Gastroesophageal sphincter (tissue), 4 donors: Measurements from ENCODE around the gene PCDHB1. TPM values are rescaled to one million over a fixed set of nuclear protein-coding genes. Genes with fewer than 3 reads are reported as not detected.
A peak's percentile ranks its signal among the peaks of the same experiment; 100 is the strongest.

ENCODE experiments used
- ATAC-seq: fragments of 150-250 bp; one replicate; pipeline ENCODE4 v1.9.1; 2016; ENCODE audit warnings: mild to moderate bottlenecking, moderate library complexity
- H3K27ac ChIP-seq, 4 donors: fragments of 200-600 bp; sonication (generic) in 3 of 4; 1 replicate in 3 of 4; 2 replicates in 1 of 4; pipeline ENCODE4 v1.5.1; 2016 to 2019
- H3K27me3 ChIP-seq: fragments of 200-600 bp; sonication (generic); one replicate; pipeline ENCODE4 v1.5.1; 2019
- H3K36me3 ChIP-seq, 2 donors: fragments of 200-600 bp; sonication (generic); one replicate each; pipeline ENCODE4 v1.5.1; 2019; ENCODE audit warnings: control low read depth in 1 of 2
- H3K4me1 ChIP-seq, 3 donors: fragments of 200-600 bp; sonication (generic); 1 replicate in 2 of 3; 2 replicates in 1 of 3; pipeline ENCODE4 v1.5.1; 2016 to 2019; ENCODE audit warnings: control low read depth in 2 of 3
- H3K4me3 ChIP-seq, 2 donors: fragments of 200-600 bp; sonication (generic); one replicate each; pipeline ENCODE4 v1.5.1; 2019; ENCODE audit warnings: mild to moderate bottlenecking in 1 of 2, moderate library complexity in 1 of 2
- H3K9me3 ChIP-seq, 3 donors: fragments of 200-600 bp; sonication (generic); one replicate each; pipeline ENCODE4 v1.5.1; 2017 to 2019; ENCODE audit warnings: control low read depth in 2 of 3
- EP300 ChIP-seq: sonication (generic); formaldehyde crosslinking; IDR thresholded peaks from one replicate; pipeline ENCODE4 v1.6.1; 2017; ENCODE audit warnings: antibody characterized with exemption, mild to moderate bottlenecking
- POLR2A ChIP-seq, 2 donors: fragments of 450-650 bp; IDR thresholded peaks; one replicate each; pipeline ENCODE4 v1.6.1; 2017; ENCODE audit warnings: antibody characterized with exemption in 2 of 2, mild to moderate bottlenecking in 2 of 2, moderate library complexity in 1 of 2
- POLR2AphosphoS5 ChIP-seq: sonication (generic); formaldehyde crosslinking; IDR thresholded peaks from one replicate; pipeline ENCODE4 v1.6.1; 2017; ENCODE audit warnings: antibody characterized with exemption
- WGBS, 2 donors: methylation state at CpG; one replicate each; pipeline ENCODE4 v1.1.5; 2018; ENCODE audit warnings: low coverage in 1 of 2; 5-methylcytosine and 5-hydroxymethylcytosine counted together
- total RNA-seq, 4 donors: library from RNA; depleted of rRNA; stranded (reverse); fragments of >200 nt; gene quantifications; one replicate each; pipeline ENCODE4 v1.1.0, GENCODE V29; 2016
- TF ChIP-seq, protein P1 (sequence below), 4 experiments: fragments of 200-600 bp in 2 of 4; fragments of 450-650 bp in 2 of 4; sonication (generic) in 1 of 4; IDR thresholded peaks; one replicate each; pipeline ENCODE4 v1.5.1; 2017 to 2019; ENCODE audit warnings: antibody characterized with exemption in 4 of 4, mild to moderate bottlenecking in 2 of 4, moderate library complexity in 2 of 4

PCDHB1 gene
- total RNA-seq, 4 donors from 2014 or later: 0.05 to 0.13 TPM; not detected in 2

DNA sequence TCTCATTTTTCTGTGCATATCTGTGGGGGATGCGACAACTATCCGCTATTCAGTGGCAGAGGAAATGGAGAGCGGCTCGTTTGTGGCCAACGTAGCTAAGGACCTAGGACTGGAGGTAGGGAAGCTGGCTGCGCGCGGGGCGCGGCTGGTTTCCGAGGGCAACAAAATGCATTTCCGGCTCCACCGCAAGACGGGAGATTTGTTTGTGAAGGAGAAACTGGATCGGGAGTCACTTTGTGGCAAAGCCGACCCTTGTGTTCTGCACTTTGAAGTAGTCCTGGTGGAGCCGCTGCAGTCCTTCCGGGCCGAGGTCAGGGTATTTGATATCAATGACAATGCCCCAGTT is 320 bp downstream of the PCDHB1 start:
- no peak for ATAC-seq
- Histone ChIP-seq H3K4me3 (peak overlapping the region; percentile 40 to 58), H3K36me3 (no peaks in the 10 kb centered on the region), H3K4me1 (peaks cover 0 to 16% (median 0%) of the 10 kb centered on the region in 3 donors), H3K9me3 (no peaks in the 10 kb centered on the region), H3K27ac (no peak overlapping the region), H3K27me3 (peaks cover 62% of the 10 kb centered on the region)
- TF ChIP-seq EP300 (no peak), POLR2AphosphoS5 (no peak), POLR2A (IDR thresholded peaks at IDR 0.05) (no peak)
- TF ChIP-seq, protein P1, sequence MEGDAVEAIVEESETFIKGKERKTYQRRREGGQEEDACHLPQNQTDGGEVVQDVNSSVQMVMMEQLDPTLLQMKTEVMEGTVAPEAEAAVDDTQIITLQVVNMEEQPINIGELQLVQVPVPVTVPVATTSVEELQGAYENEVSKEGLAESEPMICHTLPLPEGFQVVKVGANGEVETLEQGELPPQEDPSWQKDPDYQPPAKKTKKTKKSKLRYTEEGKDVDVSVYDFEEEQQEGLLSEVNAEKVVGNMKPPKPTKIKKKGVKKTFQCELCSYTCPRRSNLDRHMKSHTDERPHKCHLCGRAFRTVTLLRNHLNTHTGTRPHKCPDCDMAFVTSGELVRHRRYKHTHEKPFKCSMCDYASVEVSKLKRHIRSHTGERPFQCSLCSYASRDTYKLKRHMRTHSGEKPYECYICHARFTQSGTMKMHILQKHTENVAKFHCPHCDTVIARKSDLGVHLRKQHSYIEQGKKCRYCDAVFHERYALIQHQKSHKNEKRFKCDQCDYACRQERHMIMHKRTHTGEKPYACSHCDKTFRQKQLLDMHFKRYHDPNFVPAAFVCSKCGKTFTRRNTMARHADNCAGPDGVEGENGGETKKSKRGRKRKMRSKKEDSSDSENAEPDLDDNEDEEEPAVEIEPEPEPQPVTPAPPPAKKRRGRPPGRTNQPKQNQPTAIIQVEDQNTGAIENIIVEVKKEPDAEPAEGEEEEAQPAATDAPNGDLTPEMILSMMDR (IDR thresholded peaks at IDR 0.05): no peak
- 3 to 50% methylated on average over 1 to 15 of the region's 19 CpGs for WGBS, 2 donors

DNA sequence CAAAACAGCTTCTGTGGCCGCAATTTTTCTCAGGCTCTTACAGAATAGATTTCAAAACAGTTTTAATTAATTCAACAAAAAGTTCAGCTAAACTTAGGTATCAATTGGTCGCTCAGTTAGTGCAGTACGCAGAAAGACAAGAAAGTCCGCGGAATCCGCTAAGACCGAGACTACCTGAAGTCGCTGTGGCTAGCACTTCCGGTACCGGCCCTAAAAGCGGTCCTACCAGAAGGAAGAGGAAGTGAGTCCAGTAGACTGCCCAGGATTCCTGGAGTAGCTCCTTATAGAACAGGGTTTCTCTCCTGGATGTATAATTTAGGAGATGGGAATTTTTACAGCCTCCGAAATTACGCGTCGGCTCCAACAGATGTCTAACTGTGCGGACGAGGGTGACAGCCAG is 26.7 kb downstream of the PCDHB1 start:
- Histone ChIP-seq H3K27me3 (peaks cover 47% of the 10 kb centered on the region), H3K4me1 (no peaks in the 10 kb centered on the region), H3K4me3 (peak overlapping the region in 1 of 2 donors; percentile 12), H3K9me3 (peaks cover 0 to 20% (median 0%) of the 10 kb centered on the region in 3 donors), H3K27ac (no peak overlapping the region), H3K36me3 (no peaks in the 10 kb centered on the region)
- ATAC-seq: no peak
- 33 to 44% methylated on average over 8 to 17 of the region's 17 CpGs for WGBS, 2 donors
- TF ChIP-seq, protein P1 (IDR thresholded peaks at IDR 0.05): no peak
- no peak for TF ChIP-seq POLR2A (IDR thresholded peaks at IDR 0.05)
- TF ChIP-seq POLR2AphosphoS5: no peak
- TF ChIP-seq EP300: no peak

DNA sequence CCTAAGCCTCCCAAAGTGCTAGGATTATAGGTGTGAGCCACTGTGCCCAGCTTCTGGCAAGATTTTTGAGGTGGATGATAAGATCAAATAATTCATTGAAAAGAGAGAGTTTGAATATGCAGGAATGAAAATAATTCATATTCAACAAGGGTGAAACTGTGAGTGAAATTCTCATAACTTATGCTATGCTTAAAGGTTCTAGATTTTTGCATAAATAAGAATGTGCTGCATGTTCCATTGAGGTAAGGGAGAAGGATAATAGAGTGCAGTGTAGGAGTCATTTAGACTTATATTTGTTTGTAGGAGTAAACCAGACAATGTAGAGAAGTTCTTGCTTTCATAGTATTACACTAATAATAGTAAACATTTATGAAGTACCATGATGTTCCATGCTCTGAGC is 31.1 kb downstream of the PCDHB1 start:
- Histone ChIP-seq H3K27me3 (peaks cover 28% of the 10 kb centered on the region), H3K4me3 (no peak overlapping the region), H3K27ac (no peak overlapping the region), H3K9me3 (peaks cover 0 to 23% (median 0%) of the 10 kb centered on the region in 3 donors), H3K4me1 (peaks cover 0 to 10% (median 0%) of the 10 kb centered on the region in 3 donors), H3K36me3 (no peaks in the 10 kb centered on the region)
- no peak for ATAC-seq
- TF ChIP-seq POLR2AphosphoS5 (no peak), EP300 (no peak), POLR2A (IDR thresholded peaks at IDR 0.05) (no peak)
- TF ChIP-seq, protein P1 (IDR thresholded peaks at IDR 0.05): no peak

DNA sequence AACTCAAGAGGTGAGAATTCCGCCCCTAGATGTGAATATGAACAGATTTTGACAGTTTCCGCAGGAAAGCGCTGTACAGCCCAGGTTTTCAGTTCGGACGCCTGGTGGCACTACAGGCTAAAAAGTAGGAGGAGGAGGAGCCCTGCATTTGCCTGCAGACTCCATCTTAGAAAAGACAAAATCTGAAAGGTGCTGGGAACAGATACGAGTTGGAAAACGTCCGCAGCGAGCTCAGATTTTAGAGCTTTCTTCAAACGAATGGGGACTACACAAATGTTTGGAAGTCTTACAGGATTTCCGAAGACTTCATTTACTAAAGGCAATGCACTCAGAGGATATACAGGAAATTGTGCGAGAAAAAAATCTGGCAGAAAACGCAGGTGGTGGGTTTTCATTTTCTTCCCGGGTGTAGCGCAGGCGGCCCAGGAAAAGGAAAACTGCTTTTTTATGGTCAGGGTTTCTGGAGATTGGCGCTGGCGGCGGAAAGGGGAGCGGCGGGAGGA is 33.4 kb downstream of the PCDHB1 start:
- Histone ChIP-seq H3K9me3 (peaks cover 0 to 24% (median 0%) of the 10 kb centered on the region in 3 donors), H3K27me3 (peaks cover 7% of the 10 kb centered on the region), H3K4me1 (peaks cover 0 to 10% (median 0%) of the 10 kb centered on the region in 3 donors), H3K4me3 (peak overlapping the region; percentile 49 to 75), H3K27ac (peak overlapping the region; percentile 58 to 71 (median 62)), H3K36me3 (no peaks in the 10 kb centered on the region)
- WGBS, 2 donors: 5 to 11% methylated on average over 16 to 20 of the region's 21 CpGs
- ATAC-seq: peak; percentile 62
- no peak for TF ChIP-seq POLR2A (IDR thresholded peaks at IDR 0.05)
- TF ChIP-seq, protein P1 (IDR thresholded peaks at IDR 0.05): peak; percentile 36 to 73 (median 41)

DNA sequence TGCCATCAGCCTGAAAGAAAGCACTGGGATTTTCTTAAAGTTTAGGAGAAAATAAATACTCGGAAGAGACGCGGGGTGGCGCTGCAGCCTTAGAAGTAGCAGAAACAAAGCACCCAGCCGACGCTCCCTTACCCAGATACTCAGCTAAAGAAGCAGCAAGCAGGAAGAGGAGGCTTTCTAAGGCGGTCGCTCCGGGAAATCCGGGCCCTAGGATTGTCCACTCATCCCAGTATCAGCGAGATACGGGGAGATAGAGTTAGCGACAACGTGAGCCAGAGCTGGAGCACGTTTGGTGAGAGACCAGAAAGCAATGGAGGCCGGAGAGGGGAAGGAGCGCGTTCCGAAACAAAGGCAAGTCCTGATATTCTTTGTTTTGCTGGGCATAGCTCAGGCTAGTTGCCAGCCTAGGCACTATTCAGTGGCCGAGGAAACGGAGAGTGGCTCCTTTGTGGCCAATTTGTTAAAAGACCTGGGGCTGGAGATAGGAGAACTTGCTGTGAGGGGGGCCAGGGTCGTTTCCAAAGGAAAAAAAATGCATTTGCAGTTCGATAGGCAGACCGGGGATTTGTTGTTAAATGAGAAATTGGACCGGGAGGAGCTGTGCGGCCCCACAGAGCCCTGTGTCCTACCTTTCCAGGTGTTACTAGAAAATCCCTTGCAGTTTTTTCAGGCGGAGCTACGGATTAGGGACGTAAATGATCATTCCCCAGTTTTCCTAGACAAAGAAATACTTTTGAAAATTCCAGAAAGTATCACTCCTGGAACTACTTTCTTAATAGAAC is 43.5 kb downstream of the PCDHB1 start, which contains the start of gene PCDHB2:
Gene PCDHB2 (plus strand): TSS at position 135 of the 782 bp plus-strand sequence. CDS start 176 bp downstream, at position 311.
- no peak within 1 kb of the TSS for H3K27ac ChIP-seq
- peaks cover 45% of the 10 kb centered on the region for H3K27me3 ChIP-seq
- no peak for TF ChIP-seq POLR2AphosphoS5
- TF ChIP-seq, protein P1 (IDR thresholded peaks at IDR 0.05): peak in 1 of 4 experiments; percentile 40
- peak; percentile 55 for ATAC-seq
- no peaks in the 10 kb centered on the region for H3K4me1 ChIP-seq
- 17 to 21% methylated on average over 18 to 22 of the region's 29 CpGs for WGBS, 2 donors
- peaks cover 0 to 82% (median 0%) of the 10 kb centered on the region in 3 donors for H3K9me3 ChIP-seq
- no peaks in the 10 kb centered on the region for H3K36me3 ChIP-seq
- peak within 1 kb of the TSS in 1 of 2 donors; percentile 38 for H3K4me3 ChIP-seq
